ENCODE measurements around the gene THNSL1. TPM values are rescaled to one million over a fixed set of nuclear protein-coding genes. Genes with fewer than 3 reads are reported as not detected.
"Not testable (repeated sequence)": the region's sequence is repeated elsewhere in the genome, so short reads cannot be mapped to it uniquely, and the experiment has no call there.

The THNSL1 gene
- total RNA-seq, 4 donors from 2014 or later, result 1.1 to 3.3 (median 1.9) TPM

DNA sequence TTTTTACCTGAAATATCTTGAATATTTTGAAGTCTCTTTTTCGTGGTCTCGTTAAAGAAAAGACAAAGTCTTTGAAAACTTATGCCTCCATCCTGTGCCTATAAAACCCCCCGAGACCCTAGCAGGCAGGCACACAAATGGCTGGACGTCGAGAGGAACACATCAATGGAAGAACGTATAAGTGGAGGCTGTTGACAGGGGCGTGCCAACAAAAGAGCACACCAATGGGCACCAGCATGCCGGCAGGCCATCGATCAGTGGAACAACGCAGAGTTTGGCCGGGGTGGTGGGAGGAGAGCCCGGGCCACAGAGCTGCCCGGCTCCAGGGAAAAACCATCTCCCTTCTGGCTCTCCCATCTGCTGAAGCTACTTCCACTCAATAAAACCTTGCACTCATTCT is 25.1 kb upstream of the THNSL1 start:
- DNase-seq, result no peak
- no peak overlapping the region for H3K27ac ChIP-seq
- H3K9me3 ChIP-seq, result no peaks in the 10 kb centered on the region
- H3K4me3 ChIP-seq, result no peak overlapping the region
- no peak for TF ChIP-seq POLR2A (IDR thresholded peaks at IDR 0.05)
- no peak for TF ChIP-seq CTCF (IDR thresholded peaks at IDR 0.05)
- no peaks in the 10 kb centered on the region for H3K27me3 ChIP-seq
- H3K4me1 ChIP-seq, result no peaks in the 10 kb centered on the region
- H3K36me3 ChIP-seq, result no peaks in the 10 kb centered on the region

DNA sequence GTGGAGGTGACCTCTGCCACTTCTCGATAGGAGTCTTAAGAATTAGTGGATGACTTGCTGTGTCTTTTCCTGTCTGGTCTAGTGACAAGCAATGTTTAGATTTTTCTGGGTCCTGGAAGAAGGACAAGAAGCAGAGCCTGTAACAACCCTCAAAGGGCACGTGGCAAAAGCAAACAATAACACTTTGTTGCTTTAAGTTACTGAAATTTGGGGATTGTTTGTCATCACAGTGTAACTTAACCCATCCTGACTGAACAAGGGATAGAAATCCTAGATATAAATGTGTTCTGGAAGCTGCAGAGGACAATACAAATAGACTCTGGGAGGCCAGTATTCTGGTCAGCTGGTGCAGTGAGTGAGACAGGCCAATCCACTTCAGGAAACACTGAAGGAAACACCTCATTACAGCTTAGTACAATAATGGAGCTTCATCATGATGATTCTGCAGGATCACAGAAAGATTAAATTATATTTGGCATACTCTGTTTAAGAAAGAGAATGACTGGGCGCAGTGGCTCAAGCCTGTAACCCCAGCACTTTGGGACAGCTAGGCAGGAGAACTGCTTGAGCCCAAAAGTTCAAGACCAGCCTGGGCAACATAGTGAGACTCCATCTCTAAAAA is 23.8 kb upstream of the THNSL1 start:
- Histone ChIP-seq H3K4me1 (no peaks in the 10 kb centered on the region), H3K27ac (no peak overlapping the region), H3K36me3 (no peaks in the 10 kb centered on the region), H3K9me3 (no peaks in the 10 kb centered on the region), H3K27me3 (no peaks in the 10 kb centered on the region), H3K4me3 (no peak overlapping the region)
- no peak for DNase-seq
- TF ChIP-seq POLR2A (IDR thresholded peaks at IDR 0.05), result no peak

DNA sequence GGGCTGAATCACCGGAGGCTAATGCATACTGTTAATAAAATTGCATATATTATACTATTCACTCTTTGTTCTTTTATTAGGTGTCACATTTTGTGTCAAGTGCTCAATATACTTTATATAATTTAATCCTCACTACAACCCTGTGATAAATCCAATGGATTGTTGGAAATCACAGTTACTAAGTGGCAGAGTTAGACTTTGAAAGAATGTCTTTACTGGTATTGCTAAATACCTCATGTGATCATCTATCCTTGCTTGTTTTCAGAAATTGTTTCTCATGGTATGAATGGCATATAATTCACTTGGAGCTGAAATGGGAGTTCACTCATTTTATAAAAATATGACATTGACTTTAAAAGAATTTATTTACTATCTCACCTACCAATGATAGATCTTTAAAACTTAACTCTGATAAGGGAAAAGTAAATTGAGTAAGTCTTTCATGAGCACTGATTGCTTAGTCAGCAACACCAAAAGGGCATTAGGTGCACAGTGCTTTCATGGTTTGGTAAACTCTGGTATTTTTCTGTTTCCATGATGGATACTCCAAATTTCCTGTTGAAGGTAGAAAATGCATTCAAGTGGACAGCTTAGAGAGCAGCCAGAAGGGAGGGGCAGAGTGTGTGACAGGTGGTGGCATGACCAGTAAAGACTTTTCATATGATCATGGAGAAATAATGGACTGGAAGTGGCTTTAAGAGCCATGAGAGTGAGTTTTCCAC is 23.0 kb upstream of the THNSL1 start:
- Histone ChIP-seq H3K9me3 (no peaks in the 10 kb centered on the region), H3K27ac (no peak overlapping the region), H3K36me3 (no peaks in the 10 kb centered on the region), H3K4me3 (no peak overlapping the region), H3K27me3 (no peaks in the 10 kb centered on the region), H3K4me1 (no peaks in the 10 kb centered on the region)
- no peak for DNase-seq
- TF ChIP-seq CTCF (IDR thresholded peaks at IDR 0.05) (no peak), POLR2A (IDR thresholded peaks at IDR 0.05) (no peak)

DNA sequence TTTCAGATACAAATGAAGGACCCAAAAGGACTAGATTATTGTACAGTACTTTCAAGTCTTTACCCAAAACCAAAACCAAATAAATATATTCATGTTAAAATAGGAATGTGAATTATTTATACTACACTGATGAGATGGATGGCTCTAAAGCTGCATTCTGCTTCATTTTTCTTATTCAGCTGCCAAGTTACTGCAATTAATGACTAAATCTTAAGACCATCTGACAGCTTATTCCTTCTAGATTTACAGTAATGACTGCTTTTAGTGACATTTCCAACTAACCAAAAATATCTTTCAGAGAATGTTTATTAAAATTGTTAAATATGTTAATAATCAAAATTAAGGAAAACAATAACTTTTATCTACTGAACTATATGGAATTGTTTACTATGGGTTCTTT is 21.3 kb upstream of the THNSL1 start:
- no peak overlapping the region for H3K27ac ChIP-seq
- DNase-seq, result no peak
- no peaks in the 10 kb centered on the region for H3K36me3 ChIP-seq
- H3K4me1 ChIP-seq, result no peaks in the 10 kb centered on the region
- H3K9me3 ChIP-seq, result no peaks in the 10 kb centered on the region
- H3K4me3 ChIP-seq, result no peak overlapping the region
- H3K27me3 ChIP-seq, result no peaks in the 10 kb centered on the region
- no peak for TF ChIP-seq CTCF (IDR thresholded peaks at IDR 0.05)
- no peak for TF ChIP-seq POLR2A (IDR thresholded peaks at IDR 0.05)

- no peak overlapping the region for H3K27ac ChIP-seq
- no peaks in the 10 kb centered on the region for H3K36me3 ChIP-seq
- H3K4me1 ChIP-seq, result no peaks in the 10 kb centered on the region
- no peaks in the 10 kb centered on the region for H3K9me3 ChIP-seq
- no peaks in the 10 kb centered on the region for H3K27me3 ChIP-seq
- no peak for TF ChIP-seq POLR2A (IDR thresholded peaks at IDR 0.05)
- TF ChIP-seq CTCF (IDR thresholded peaks at IDR 0.05), result no peak
- DNase-seq, result no peak
- no peak overlapping the region for H3K4me3 ChIP-seq
Observed at GRCh38 chr10:24998044-24998443, 18.4 kb upstream of the THNSL1 start.

DNA sequence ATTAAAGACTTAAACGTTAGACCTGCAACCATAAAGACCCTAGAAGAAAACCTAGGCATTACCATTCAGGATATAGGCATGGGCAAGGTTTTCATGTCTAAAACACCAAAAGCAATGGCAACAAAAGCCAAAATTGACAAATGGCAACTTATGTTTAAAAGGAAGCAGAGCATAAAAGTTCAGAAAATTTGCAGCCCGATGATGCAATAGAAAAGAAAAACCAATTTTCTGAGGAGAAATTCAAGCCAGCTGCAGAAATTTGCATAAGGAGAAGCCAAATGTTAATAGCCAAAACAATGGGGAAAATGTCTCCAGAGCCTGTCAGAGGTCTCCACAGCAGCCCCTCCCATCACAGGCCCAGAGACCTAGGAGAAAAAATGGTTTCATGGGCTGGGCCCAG is 4.8 kb upstream of the THNSL1 start:
- H3K9me3 ChIP-seq, DNase-seq, H3K4me3 ChIP-seq, H3K36me3 ChIP-seq, H3K27me3 ChIP-seq, H3K27ac ChIP-seq, H3K4me1 ChIP-seq: not testable (repeated sequence)

Measured in Peyer's patch (tissue), 4 donors.